Measurements from ENCODE around the gene RPGRIP1L.

RPGRIP1L gene

GRCh38 chr16:53609536-53609935 is 94.1 kb downstream of the RPGRIP1L start:
- TF ChIP-seq CTCF (IDR thresholded peaks at IDR 0.05), result no peak
- H3K4me3 ChIP-seq, result no peak overlapping the region
- no peak overlapping the region for H3K27ac ChIP-seq
- no peak for DNase-seq (ENCODE audit: low spot score)

GRCh38 chr16:53608094-53608493 is 95.6 kb downstream of the RPGRIP1L start:
- Histone ChIP-seq H3K27ac (no peak overlapping the region), H3K4me3 (no peak overlapping the region)
- TF ChIP-seq CTCF (IDR thresholded peaks at IDR 0.05), result no peak
- no peak for DNase-seq (ENCODE audit: low spot score)

- no peak for DNase-seq (ENCODE audit: low spot score)
- no peak for TF ChIP-seq CTCF (IDR thresholded peaks at IDR 0.05)
- Histone ChIP-seq H3K4me3 (no peak overlapping the region), H3K27ac (no peak overlapping the region)
These were observed 97.7 kb downstream of the RPGRIP1L start for GRCh38 chr16:53605831-53606400.

GRCh38 chr16:53605356-53605755 is 98.3 kb downstream of the RPGRIP1L start:
- no peak for TF ChIP-seq CTCF (IDR thresholded peaks at IDR 0.05)
- no peak overlapping the region for H3K4me3 ChIP-seq
- DNase-seq (ENCODE audit: low spot score), result no peak
- H3K27ac ChIP-seq, result no peak overlapping the region

GRCh38 chr16:53601961-53602360 is 101.7 kb downstream of the RPGRIP1L start:
- no peak for DNase-seq (ENCODE audit: low spot score)
- no peak overlapping the region for H3K4me3 ChIP-seq
- TF ChIP-seq CTCF (IDR thresholded peaks at IDR 0.05), result no peak
- no peak overlapping the region for H3K27ac ChIP-seq

- no peak for TF ChIP-seq CTCF (IDR thresholded peaks at IDR 0.05)
- no peak overlapping the region for H3K4me3 ChIP-seq
- no peak overlapping the region for H3K27ac ChIP-seq
- DNase-seq (ENCODE audit: low spot score), result no peak
These were observed 103.0 kb downstream of the RPGRIP1L start for GRCh38 chr16:53600616-53601015.

GRCh38 chr16:53600126-53600525 is 103.5 kb downstream of the RPGRIP1L start:
- TF ChIP-seq CTCF (IDR thresholded peaks at IDR 0.05), result no peak
- Histone ChIP-seq H3K27ac (no peak overlapping the region), H3K4me3 (no peak overlapping the region)
- DNase-seq (ENCODE audit: low spot score), result no peak
